Epithelial cell of esophagus (primary cell): Measurements from ENCODE around the gene ANKRD34A.

Experiments used
- DNase-seq: peaks from one replicate; pipeline ENCODE4 v3.0.0; 2010; ENCODE audit warnings: low read depth
- H3K4me3 ChIP-seq: 2 replicates; pipeline ENCODE4 v1.5.1; 2011; ENCODE audit warnings: mild to moderate bottlenecking, low read length, control low read depth
- CTCF ChIP-seq: IDR thresholded peaks from 2 replicates; pipeline ENCODE4 v1.5.1; 2011; ENCODE audit warnings: low read depth, mild to moderate bottlenecking, low read length, control low read depth, inconsistent platforms; ENCODE audit not compliant: insufficient read depth; ENCODE audit errors: missing control alignments

The ANKRD34A gene

DNA sequence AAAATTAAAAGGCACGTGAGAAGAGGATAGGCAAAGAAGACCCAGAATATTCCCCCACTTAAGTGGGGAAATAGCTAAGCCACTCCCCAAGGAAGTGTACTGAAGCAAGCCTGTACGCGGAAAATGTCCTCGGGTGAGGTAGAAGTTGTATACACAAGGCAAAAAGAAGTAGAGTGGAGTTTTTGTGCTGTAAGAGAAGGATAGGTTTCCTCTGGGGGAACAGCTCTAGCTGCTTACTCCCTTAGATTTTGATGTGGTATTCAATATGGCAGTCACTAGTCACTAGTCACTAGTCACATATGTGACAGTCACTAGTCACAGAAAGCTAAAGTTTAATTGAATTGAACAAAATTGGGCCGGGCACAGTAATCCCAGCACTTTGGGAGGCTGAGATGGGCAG is 24.4 kb upstream of the ANKRD34A start:
- H3K4me3 ChIP-seq: no peak overlapping the region
- peak; percentile 29 for DNase-seq
- no peak for TF ChIP-seq CTCF

DNA sequence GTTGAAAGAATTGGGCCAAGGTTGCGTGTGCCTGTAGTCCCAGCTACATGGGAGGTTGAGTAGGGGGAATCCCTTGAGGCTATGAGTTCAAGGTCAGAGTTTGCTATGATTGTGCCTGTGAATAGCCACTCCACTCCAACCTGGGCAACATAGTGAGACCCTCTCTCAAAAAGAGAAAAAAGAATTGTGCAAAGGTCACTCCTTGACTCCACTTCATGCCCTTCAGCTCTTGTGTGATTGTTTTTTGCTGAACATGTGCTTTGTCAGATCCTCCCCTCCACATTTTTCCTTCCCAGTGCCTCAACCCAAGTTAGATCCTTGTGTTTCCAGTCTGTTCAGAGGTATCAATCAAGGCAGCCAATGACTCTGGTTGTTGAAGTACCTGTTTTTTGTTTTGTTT is 23.6 kb upstream of the ANKRD34A start:
- no peak for TF ChIP-seq CTCF
- no peak overlapping the region for H3K4me3 ChIP-seq
- no peak for DNase-seq

DNA sequence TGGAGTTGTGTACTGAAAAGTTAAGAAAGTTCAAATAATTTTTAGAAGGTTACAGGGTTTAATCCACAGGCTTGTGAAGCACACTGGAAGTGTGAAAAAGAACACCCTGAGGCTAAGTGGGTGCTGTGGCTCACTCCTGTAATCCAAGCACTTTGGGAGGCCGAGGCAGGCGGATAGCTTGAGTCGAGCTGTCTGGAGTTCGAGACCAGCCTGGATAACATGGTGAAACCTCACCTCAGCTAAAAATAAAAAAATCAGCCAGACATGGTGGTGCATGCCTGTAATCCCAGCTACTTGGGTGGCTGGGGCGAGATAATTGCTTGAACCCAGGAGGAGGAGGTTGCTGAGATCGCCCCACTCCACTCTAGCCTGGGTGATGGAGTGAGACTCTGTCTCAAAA is 22.2 kb upstream of the ANKRD34A start:
- TF ChIP-seq CTCF: no peak
- DNase-seq: no peak
- no peak overlapping the region for H3K4me3 ChIP-seq

DNA sequence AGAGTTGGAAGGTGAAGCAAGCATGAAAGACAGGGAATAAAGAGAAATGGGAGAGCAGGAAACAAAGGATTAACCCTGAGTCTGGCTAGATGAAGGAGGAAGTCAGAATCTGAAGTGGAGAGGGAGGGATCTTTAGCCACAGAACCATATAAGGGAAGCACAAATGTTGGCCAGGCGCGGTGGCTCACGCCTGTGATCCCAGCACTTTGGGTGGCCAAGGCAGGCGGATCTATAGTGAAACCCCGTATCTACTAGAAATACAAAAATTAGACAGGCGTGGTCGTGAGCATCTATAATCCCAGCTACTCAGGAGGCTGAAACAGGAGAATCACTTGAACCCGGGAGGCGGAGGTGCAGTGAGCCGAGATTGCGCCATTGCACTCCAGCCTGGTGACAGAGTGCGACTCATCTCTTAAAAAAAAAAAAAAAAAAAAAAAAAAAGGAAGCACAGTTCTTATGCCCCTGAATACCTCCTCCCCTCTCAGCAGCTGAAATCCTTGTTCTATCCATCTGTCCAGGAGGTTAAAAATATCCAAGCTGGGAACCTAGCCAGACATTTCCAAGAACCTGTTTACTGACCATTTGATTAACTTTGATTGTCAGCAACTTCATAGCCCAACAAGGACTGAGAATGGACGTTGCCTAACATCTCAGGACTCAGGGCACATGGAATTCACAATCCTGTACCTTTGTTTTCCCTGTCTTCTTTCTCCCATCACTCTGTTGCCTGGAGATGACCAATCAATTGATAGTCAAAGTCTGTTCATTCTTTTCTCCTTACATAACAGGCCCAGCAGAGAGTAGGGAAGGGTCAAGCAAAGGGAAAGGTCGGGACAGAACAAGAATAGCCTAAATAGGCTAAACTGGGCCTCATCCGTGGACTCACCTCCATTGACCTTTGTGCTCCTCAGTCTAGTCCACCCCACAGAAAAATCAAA is 21.4 kb upstream of the ANKRD34A start:
- TF ChIP-seq CTCF: no peak
- peak; percentile 74 for DNase-seq

GRCh38 chr1:145985129-145985501 is 20.7 kb upstream of the ANKRD34A start:
- TF ChIP-seq CTCF: no peak
- no peak for DNase-seq
- no peak overlapping the region for H3K4me3 ChIP-seq

More for the DNA sequence above, 21.4 kb upstream of the ANKRD34A start:
- H3K4me3 ChIP-seq: no peak overlapping the region

- DNase-seq: peak; percentile 69
- no peak for TF ChIP-seq CTCF
Observed at GRCh38 chr1:145983960-145984830, 19.8 kb upstream of the ANKRD34A start.

More at GRCh38 chr1:145983960-145984830, 19.8 kb upstream of the ANKRD34A start:
- no peak overlapping the region for H3K4me3 ChIP-seq
